Suprapubic skin (tissue), 4 donors: ENCODE measurements around the gene MICALL2.

ENCODE experiments used
- CTCF ChIP-seq, 2 donors: fragments of 200-600 bp in 1 of 2; fragments of 450-650 bp in 1 of 2; sonication (generic) in 1 of 2; IDR thresholded peaks; one replicate each; pipeline ENCODE4 v1.5.1; 2016 to 2019; ENCODE audit warnings: antibody characterized with exemption in 2 of 2, mild to moderate bottlenecking in 1 of 2, moderate library complexity in 1 of 2
- EP300 ChIP-seq: sonication (generic); formaldehyde crosslinking; IDR thresholded peaks from one replicate; pipeline ENCODE4 v1.6.1; 2017; ENCODE audit warnings: antibody characterized with exemption
- POLR2A ChIP-seq, 2 donors: fragments of 450-650 bp; IDR thresholded peaks; one replicate each; pipeline ENCODE4 v1.6.1; 2017; ENCODE audit warnings: antibody characterized with exemption in 2 of 2, mild to moderate bottlenecking in 2 of 2, moderate library complexity in 2 of 2
- POLR2AphosphoS5 ChIP-seq, 3 donors: sonication (generic); formaldehyde crosslinking; IDR thresholded peaks; one replicate each; pipeline ENCODE4 v1.6.1; 2017; ENCODE audit warnings: antibody characterized with exemption in 3 of 3

DNA sequence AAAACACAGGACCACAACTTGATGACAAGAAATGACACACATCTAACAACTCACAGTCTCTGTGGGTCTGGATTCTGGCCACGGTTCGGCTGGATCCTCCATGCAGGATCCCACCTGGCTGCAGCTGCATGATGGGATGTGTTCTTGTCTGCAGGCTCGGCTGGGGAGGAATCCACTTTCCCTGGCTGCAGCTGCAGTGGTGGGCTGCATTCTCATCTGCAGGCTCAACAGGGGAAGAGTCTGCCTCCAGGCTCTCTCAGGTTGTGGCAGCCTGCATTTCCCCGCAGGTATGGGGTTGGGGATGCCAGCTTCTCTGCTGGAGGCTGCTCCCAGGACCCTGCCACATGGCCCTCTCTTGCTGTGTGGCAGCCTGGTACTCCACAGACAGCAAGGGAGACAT lies 64.9 kb downstream of the MICALL2 start:
- no peak for TF ChIP-seq CTCF (IDR thresholded peaks at IDR 0.05)
- TF ChIP-seq EP300: no peak
- no peak for TF ChIP-seq POLR2A (IDR thresholded peaks at IDR 0.05)
- TF ChIP-seq POLR2AphosphoS5 (IDR thresholded peaks at IDR 0.05): no peak
